ENCODE data around the gene SLCO3A1. TPM values are rescaled to one million over a fixed set of nuclear protein-coding genes. Genes with fewer than 3 reads are reported as not detected.

Gene SLCO3A1
- total RNA-seq, 1 donor from 2014 or later = 56.8 TPM

DNA sequence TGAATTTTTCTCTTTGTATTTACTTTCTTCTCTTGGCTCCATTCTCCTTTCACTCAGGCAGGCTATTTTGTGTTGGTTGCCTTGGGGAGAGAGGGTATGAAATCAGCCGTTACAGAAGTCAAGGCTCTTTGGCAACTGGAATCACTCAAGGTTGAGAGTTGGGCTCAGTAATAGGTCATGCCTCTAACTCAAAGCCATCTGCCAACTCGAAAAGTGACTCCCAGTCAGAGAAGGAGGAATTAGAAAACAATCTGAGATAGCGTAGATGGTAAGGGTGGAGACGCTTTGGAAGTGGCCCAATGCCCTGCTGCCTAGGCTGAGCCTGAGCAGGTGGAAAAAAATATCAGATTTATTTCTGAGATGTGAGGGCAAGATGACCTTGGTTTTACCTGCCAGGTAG, 334.5 kb downstream of the SLCO3A1 start:
- Histone ChIP-seq H3K4me1 (peaks cover 12% of the 10 kb centered on the region), H3K9me3 (replicated peaks) (no peaks in the 10 kb centered on the region), H3K27ac (replicated peaks) (no peak overlapping the region), H3K27me3 (ENCODE audit: low read depth) (no peaks in the 10 kb centered on the region), H3K36me3 (no peaks in the 10 kb centered on the region), H3K4me3 (no peak overlapping the region)
- no peak for DNase-seq
- intact Hi-C loops (cut with micrococcal nuclease) = no loop called here
- TF ChIP-seq, protein P1, sequence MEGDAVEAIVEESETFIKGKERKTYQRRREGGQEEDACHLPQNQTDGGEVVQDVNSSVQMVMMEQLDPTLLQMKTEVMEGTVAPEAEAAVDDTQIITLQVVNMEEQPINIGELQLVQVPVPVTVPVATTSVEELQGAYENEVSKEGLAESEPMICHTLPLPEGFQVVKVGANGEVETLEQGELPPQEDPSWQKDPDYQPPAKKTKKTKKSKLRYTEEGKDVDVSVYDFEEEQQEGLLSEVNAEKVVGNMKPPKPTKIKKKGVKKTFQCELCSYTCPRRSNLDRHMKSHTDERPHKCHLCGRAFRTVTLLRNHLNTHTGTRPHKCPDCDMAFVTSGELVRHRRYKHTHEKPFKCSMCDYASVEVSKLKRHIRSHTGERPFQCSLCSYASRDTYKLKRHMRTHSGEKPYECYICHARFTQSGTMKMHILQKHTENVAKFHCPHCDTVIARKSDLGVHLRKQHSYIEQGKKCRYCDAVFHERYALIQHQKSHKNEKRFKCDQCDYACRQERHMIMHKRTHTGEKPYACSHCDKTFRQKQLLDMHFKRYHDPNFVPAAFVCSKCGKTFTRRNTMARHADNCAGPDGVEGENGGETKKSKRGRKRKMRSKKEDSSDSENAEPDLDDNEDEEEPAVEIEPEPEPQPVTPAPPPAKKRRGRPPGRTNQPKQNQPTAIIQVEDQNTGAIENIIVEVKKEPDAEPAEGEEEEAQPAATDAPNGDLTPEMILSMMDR (IDR thresholded peaks at IDR 0.05; ENCODE audit: borderline replicate concordance) = no peak

GRCh38 chr15:92189166-92189565, 335.7 kb downstream of the SLCO3A1 start:
- no peak overlapping the region for H3K4me3 ChIP-seq

GRCh38 chr15:92195241-92195640, 341.7 kb downstream of the SLCO3A1 start:
- TF ChIP-seq, protein P1 (IDR thresholded peaks at IDR 0.05; ENCODE audit: borderline replicate concordance) = no peak
- no peak overlapping the region for H3K27ac ChIP-seq (replicated peaks)
- peaks cover 10% of the 10 kb centered on the region for H3K4me1 ChIP-seq
- no peaks in the 10 kb centered on the region for H3K36me3 ChIP-seq
- intact Hi-C loops (cut with micrococcal nuclease) = no loop called here
- DNase-seq = no peak
- H3K9me3 ChIP-seq (replicated peaks) = no peaks in the 10 kb centered on the region
- no peaks in the 10 kb centered on the region for H3K27me3 ChIP-seq (ENCODE audit: low read depth)
- no peak overlapping the region for H3K4me3 ChIP-seq

More at GRCh38 chr15:92189166-92189565, 335.7 kb downstream of the SLCO3A1 start:
- Histone ChIP-seq H3K36me3 (no peaks in the 10 kb centered on the region), H3K4me1 (peaks cover 6% of the 10 kb centered on the region), H3K27ac (replicated peaks) (no peak overlapping the region), H3K9me3 (replicated peaks) (no peaks in the 10 kb centered on the region), H3K27me3 (ENCODE audit: low read depth) (no peaks in the 10 kb centered on the region)
- TF ChIP-seq, protein P1 (IDR thresholded peaks at IDR 0.05; ENCODE audit: borderline replicate concordance) = no peak
- no peak for DNase-seq
- intact Hi-C loops (cut with micrococcal nuclease) = no loop called here

- peaks cover 10% of the 10 kb centered on the region for H3K4me1 ChIP-seq
- H3K27ac ChIP-seq (replicated peaks) = peak overlapping the region; percentile 46
- H3K27me3 ChIP-seq (ENCODE audit: low read depth) = no peaks in the 10 kb centered on the region
- H3K4me3 ChIP-seq = no peak overlapping the region
- no peaks in the 10 kb centered on the region for H3K36me3 ChIP-seq
- no peak for DNase-seq
- TF ChIP-seq, protein P1 (IDR thresholded peaks at IDR 0.05; ENCODE audit: borderline replicate concordance) = no peak
- intact Hi-C loops (cut with micrococcal nuclease) = no loop called here
- no peaks in the 10 kb centered on the region for H3K9me3 ChIP-seq (replicated peaks)
Measured at GRCh38 chr15:92196342-92196741, 342.8 kb downstream of the SLCO3A1 start.

DNA sequence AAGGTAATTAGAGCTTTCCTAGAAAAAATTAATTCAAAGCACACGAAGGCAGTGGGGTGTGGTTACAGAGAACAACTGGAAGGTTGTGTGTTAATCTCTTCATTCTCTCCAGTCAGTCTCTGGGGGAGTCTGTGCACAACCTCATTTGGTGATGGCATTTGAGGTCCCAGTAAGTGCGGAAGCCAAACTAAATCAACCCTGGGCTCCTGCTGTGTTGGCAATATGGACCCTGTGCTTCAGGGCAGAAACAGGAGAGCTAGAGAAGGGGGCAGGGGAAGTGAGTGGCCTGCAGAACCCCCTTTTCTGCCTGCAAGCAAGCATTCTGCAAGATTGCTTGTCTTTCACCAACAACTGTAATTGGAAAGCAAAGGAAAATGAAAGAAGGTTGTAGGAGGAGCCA, 344.2 kb downstream of the SLCO3A1 start:
- no peaks in the 10 kb centered on the region for H3K9me3 ChIP-seq (replicated peaks)
- H3K4me1 ChIP-seq = peaks cover 10% of the 10 kb centered on the region
- TF ChIP-seq, protein P1 (IDR thresholded peaks at IDR 0.05; ENCODE audit: borderline replicate concordance) = no peak
- DNase-seq = no peak
- H3K27me3 ChIP-seq (ENCODE audit: low read depth) = no peaks in the 10 kb centered on the region
- intact Hi-C loops (cut with micrococcal nuclease) = no loop called here
- no peak overlapping the region for H3K4me3 ChIP-seq
- no peaks in the 10 kb centered on the region for H3K36me3 ChIP-seq
- no peak overlapping the region for H3K27ac ChIP-seq (replicated peaks)

DNA sequence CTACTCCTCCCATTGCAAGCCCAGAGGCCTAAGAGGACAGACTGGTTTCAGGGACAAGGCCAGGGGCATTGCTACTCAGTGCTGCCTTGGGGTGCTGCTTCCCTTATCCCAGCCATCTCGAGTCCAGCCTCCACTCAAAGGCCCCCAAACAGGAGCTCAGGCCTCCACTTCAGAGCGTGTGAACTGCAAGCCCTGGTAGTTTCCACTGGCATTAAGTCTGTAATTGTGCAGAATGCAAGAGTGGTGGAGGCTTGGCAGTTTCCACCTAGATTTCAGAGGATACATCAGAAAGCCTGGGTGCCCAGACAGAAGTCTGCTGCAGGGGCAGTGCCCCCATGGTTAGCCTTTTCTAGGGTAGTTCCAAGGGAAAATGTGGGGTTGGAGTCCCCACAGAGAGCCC, 347.4 kb downstream of the SLCO3A1 start:
- TF ChIP-seq, protein P1 (IDR thresholded peaks at IDR 0.05; ENCODE audit: borderline replicate concordance) = no peak
- DNase-seq = no peak
- intact Hi-C loops (cut with micrococcal nuclease) = no loop called here
- Histone ChIP-seq H3K9me3 (replicated peaks) (peaks cover 6% of the 10 kb centered on the region), H3K27ac (replicated peaks) (no peak overlapping the region), H3K4me3 (no peak overlapping the region), H3K4me1 (peaks cover 7% of the 10 kb centered on the region), H3K27me3 (ENCODE audit: low read depth) (no peaks in the 10 kb centered on the region), H3K36me3 (no peaks in the 10 kb centered on the region)
